GM15510 (cell line): ENCODE measurements around the gene RNF220.

Source experiments
- POLR2A ChIP-seq: IDR thresholded peaks from 3 replicates; pipeline ENCODE4 v1.6.1; 2011; ENCODE audit warnings: borderline replicate concordance; ENCODE audit not compliant: insufficient read length; ENCODE audit errors: extremely low read depth

The RNF220 gene

GRCh38 chr1:44682883-44683265 lies 277.8 kb downstream of the RNF220 start:
- TF ChIP-seq POLR2A: no peak

GRCh38 chr1:44684525-44684924 lies 279.5 kb downstream of the RNF220 start:
- TF ChIP-seq POLR2A: no peak

- no peak for TF ChIP-seq POLR2A
Observed at GRCh38 chr1:44685218-44685617, 280.2 kb downstream of the RNF220 start.

DNA sequence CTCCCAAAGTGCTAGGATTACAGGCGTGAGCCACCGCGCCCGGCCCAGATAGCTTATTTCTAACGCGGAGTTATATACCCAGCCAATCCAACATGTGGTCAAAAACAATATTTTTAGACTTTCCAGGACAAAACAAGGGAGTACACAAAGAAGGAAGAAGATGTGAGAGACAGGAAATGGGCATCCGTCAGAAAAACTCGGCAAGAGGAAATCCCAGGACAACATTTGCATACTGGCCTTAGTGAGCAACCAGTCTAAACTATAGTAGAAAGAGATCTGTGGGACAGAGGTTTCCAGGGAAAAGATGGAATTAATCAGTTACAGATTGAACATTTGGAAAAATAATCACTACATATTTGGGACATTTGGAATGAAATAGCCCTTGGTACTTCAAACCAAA lies 280.8 kb downstream of the RNF220 start:
- no peak for TF ChIP-seq POLR2A

DNA sequence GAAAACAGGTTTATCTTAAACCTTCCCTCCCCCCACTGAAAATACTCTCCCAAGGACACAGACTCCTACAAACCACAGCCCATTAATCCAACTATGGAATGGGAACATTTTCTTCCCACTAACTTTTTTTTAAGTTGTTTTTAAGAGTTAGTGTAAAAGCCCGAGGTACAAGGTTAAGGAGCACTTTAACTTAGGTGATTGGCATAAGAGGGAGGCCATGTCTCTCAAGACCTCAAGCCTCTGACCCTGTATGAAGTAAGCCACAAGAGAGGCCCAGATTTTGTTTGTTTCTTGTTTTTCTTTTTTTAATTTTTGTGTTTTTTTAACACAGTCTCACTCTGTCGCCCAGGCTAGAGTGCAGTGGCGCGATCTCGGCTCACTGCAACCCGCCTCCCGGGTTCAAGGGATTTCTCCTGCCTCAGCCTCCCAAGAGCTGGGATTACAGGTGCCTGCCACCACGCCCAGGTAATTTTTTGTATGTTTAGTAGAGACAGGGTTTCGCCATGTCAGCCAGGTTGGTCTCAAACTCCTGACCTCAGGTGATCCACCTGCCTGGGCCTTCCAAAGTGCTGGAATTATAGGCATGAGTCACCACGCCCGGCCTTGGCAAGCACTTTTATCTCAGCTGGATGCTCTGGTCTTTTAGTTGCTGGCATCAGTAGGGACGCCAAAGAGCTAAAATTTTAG lies 283.8 kb downstream of the RNF220 start:
- TF ChIP-seq POLR2A: no peak

- no peak for TF ChIP-seq POLR2A
Observed at GRCh38 chr1:44689447-44689765, 284.4 kb downstream of the RNF220 start.

GRCh38 chr1:44693159-44693558 lies 288.1 kb downstream of the RNF220 start:
- no peak for TF ChIP-seq POLR2A

DNA sequence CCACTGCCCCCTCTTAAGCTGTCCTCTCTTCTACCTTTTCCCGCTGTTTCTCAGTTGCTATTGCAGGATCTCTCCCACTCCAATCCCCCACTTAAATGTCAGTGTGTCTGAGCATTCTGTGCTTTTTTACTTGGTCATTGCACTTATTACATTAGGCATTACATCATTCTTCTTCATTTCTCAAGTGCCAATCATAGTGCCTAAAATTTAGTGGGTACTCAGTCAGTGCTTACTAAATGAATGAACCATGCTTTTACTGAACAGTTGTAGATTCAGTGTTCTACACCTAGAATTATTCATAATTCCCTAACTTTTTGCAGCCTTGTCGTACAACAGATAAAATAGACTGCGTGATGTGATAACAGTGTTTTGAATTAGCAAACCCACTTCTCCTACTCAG lies 288.8 kb downstream of the RNF220 start:
- no peak for TF ChIP-seq POLR2A

- TF ChIP-seq POLR2A: no peak
Observed at GRCh38 chr1:44694863-44695478, 289.9 kb downstream of the RNF220 start.

GRCh38 chr1:44695671-44696070 lies 290.6 kb downstream of the RNF220 start:
- TF ChIP-seq POLR2A: no peak

GRCh38 chr1:44696101-44696500 lies 291.0 kb downstream of the RNF220 start:
- no peak for TF ChIP-seq POLR2A

- peak; percentile 39 for TF ChIP-seq POLR2A
Observed at GRCh38 chr1:44696789-44697345, 291.8 kb downstream of the RNF220 start.

- no peak for TF ChIP-seq POLR2A
Observed at GRCh38 chr1:44698138-44698537, 293.1 kb downstream of the RNF220 start.

GRCh38 chr1:44700573-44700972 lies 295.5 kb downstream of the RNF220 start:
- TF ChIP-seq POLR2A: no peak

DNA sequence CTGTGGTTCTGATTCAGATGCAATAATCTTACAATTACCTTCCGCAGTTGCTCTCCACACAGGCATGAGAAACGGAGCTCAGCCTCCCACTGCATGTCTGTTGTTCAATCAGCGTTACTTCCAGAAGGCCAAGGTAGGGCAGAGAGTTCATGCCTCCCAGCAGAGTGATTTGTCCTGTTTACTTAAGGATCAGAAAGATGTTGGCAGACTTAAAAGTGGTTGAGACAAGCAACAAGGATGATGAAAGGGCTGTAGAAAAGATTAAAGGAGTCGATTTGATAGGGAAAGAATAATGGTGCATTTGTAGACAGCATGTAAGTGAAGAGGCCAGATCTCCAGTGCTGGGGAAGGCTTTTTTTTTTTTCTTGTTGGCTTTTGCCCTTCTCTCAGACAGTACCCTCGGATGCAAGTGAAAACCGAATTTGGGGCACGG lies 296.1 kb downstream of the RNF220 start:
- no peak for TF ChIP-seq POLR2A
